HG03064 (cell line): Measurements from ENCODE around the gene TUBD1.
A peak's percentile ranks its signal among the peaks of the same experiment; 100 is the strongest.
"Not testable (repeated sequence)": the region's sequence is repeated elsewhere in the genome, so short reads cannot be mapped to it uniquely, and the experiment has no call there.

Source experiments
- ATAC-seq: cut with Tn5 transposase; IDR thresholded peaks from one replicate; pipeline ENCODE4 v1.9.1; 2021; ENCODE audit warnings: low read depth; ENCODE audit not compliant: unreplicated experiment

TUBD1 gene

GRCh38 chr17:59892924-59893675 lies at the start of gene TUBD1, which contains the start of gene RPS6KB1:
TUBD1 (minus strand) TSS chr17:59892943; CDS start chr17:59891002, 1,941 bp downstream.
RPS6KB1 (plus strand) TSS chr17:59893121; CDS start chr17:59893185, 64 bp downstream.
- peak; percentile 79 for ATAC-seq

GRCh38 chr17:59941131-59941530 lies 48.4 kb upstream of the TUBD1 start:
- ATAC-seq = no peak

- not testable (repeated sequence) for ATAC-seq
Observed at GRCh38 chr17:59940697-59941096, 48.0 kb upstream of the TUBD1 start.

GRCh38 chr17:59933317-59933716 lies 40.6 kb upstream of the TUBD1 start:
- not testable (repeated sequence) for ATAC-seq

GRCh38 chr17:59930768-59931167 lies 38.0 kb upstream of the TUBD1 start:
- ATAC-seq = not testable (repeated sequence)

- ATAC-seq = not testable (repeated sequence)
Observed at GRCh38 chr17:59930121-59930520, 37.4 kb upstream of the TUBD1 start.

GRCh38 chr17:59920637-59921036 lies 27.9 kb upstream of the TUBD1 start:
- not testable (repeated sequence) for ATAC-seq

GRCh38 chr17:59916446-59916845 lies 23.7 kb upstream of the TUBD1 start:
- no peak for ATAC-seq

GRCh38 chr17:59914274-59914854 lies 21.6 kb upstream of the TUBD1 start:
- ATAC-seq = no peak

GRCh38 chr17:59907467-59907866 lies 14.7 kb upstream of the TUBD1 start:
- ATAC-seq = no peak

GRCh38 chr17:59903455-59903854 lies 10.7 kb upstream of the TUBD1 start:
- no peak for ATAC-seq

- no peak for ATAC-seq
Observed at GRCh38 chr17:59901604-59902003, 8.9 kb upstream of the TUBD1 start.

- ATAC-seq = no peak
Observed at GRCh38 chr17:59899099-59899498, 6.4 kb upstream of the TUBD1 start.

- no peak for ATAC-seq
Observed at GRCh38 chr17:59897090-59897489, 4.3 kb upstream of the TUBD1 start.

GRCh38 chr17:59893676-59894100 lies 945 bp upstream of the TUBD1 start:
- no peak for ATAC-seq

GRCh38 chr17:59892251-59892923 lies 356 bp downstream of the TUBD1 start:
- peak; percentile 47 for ATAC-seq

- ATAC-seq = no peak
Observed at GRCh38 chr17:59890720-59891119, 2.0 kb downstream of the TUBD1 start.

GRCh38 chr17:59888145-59888750 lies 4.5 kb downstream of the TUBD1 start:
- no peak for ATAC-seq

- ATAC-seq = no peak
Observed at GRCh38 chr17:59884861-59885260, 7.9 kb downstream of the TUBD1 start.

GRCh38 chr17:59878624-59879023 lies 14.1 kb downstream of the TUBD1 start:
- ATAC-seq = no peak

- no peak for ATAC-seq
Observed at GRCh38 chr17:59877965-59878364, 14.8 kb downstream of the TUBD1 start.
